T47D (cell line): Measurements from ENCODE around the gene KCTD21.
"Not testable (repeated sequence)": the region's sequence is repeated elsewhere in the genome, so short reads cannot be mapped to it uniquely, and the experiment has no call there.

Source experiments
- DNase-seq, 2 experiments: peaks; one replicate each; pipeline versions ENCODE4 v3.0.0 to v3.0.0-alpha.2; 2011 to 2012; ENCODE audit warnings: low read depth in 1 of 2, low spot score in 1 of 2
- JUND ChIP-seq: IDR thresholded peaks from 2 replicates; pipeline ENCODE4 v1.6.1; 2012; ENCODE audit warnings: low read depth
- in situ Hi-C: cut with HindIII; loops from 2 replicates; pipeline ENCODE4 v1.10.0; 2016; ENCODE audit warnings: low sequenced_read_pairs, low pct_unique_long_range_greater_than_20kb

The KCTD21 gene

GRCh38 chr11:78188286-78189173 is at the start of gene KCTD21, which contains the start of gene USP35:
TSS of gene KCTD21 (minus strand) at chr11:78188626. CDS start at chr11:78174554, 14,072 bp downstream.
TSS of gene USP35 (plus strand) at chr11:78188919. CDS start at chr11:78196246, 7,327 bp downstream.
- in situ Hi-C loops, result no loop called here
- TF ChIP-seq JUND, result no peak
- DNase-seq, result peak; percentile 99

GRCh38 chr11:78237293-78238046 is 49.0 kb upstream of the KCTD21 start:
- no peak for TF ChIP-seq JUND
- in situ Hi-C loops, result no loop called here
- DNase-seq, result no peak

GRCh38 chr11:78234006-78234405 is 45.6 kb upstream of the KCTD21 start:
- TF ChIP-seq JUND, result no peak
- in situ Hi-C loops, result no loop called here
- DNase-seq, result no peak

- in situ Hi-C loops, DNase-seq: not testable (repeated sequence)
These were observed 44.6 kb upstream of the KCTD21 start for GRCh38 chr11:78233046-78233445.

- DNase-seq, result no peak
- no peak for TF ChIP-seq JUND
- in situ Hi-C loops, result no loop called here
These were observed 43.6 kb upstream of the KCTD21 start for GRCh38 chr11:78231962-78232501.

- in situ Hi-C loops, result no loop called here
- TF ChIP-seq JUND, result no peak
- DNase-seq, result no peak
These were observed 41.9 kb upstream of the KCTD21 start for GRCh38 chr11:78230161-78230877.

- in situ Hi-C loops, result no loop called here
- DNase-seq, result no peak
- TF ChIP-seq JUND, result no peak
These were observed 40.7 kb upstream of the KCTD21 start for GRCh38 chr11:78229106-78229505.

GRCh38 chr11:78228467-78228866 is 40.0 kb upstream of the KCTD21 start:
- in situ Hi-C loops, result no loop called here
- DNase-seq, result peak; percentile 77 to 91
- no peak for TF ChIP-seq JUND

- in situ Hi-C loops, result no loop called here
- DNase-seq, result no peak
- no peak for TF ChIP-seq JUND
These were observed 39.5 kb upstream of the KCTD21 start for GRCh38 chr11:78227921-78228320.

GRCh38 chr11:78226684-78227680 is 38.6 kb upstream of the KCTD21 start:
- no peak for TF ChIP-seq JUND
- in situ Hi-C loops, result no loop called here
- DNase-seq, result peak in 1 of 2 experiments; percentile 22

GRCh38 chr11:78224906-78225420 is 36.5 kb upstream of the KCTD21 start:
- TF ChIP-seq JUND, result no peak
- in situ Hi-C loops, result no loop called here
- DNase-seq, result no peak
